BLaER1 (cell line): ENCODE data around the gene CENPP.
A peak's percentile ranks its signal among the peaks of the same experiment; 100 is the strongest.

Experiments
- H3K27ac ChIP-seq: shearing (Covaris generic); formaldehyde crosslinking; 2 replicates; pipeline ENCODE4 v1.8.1; 2022
- H3K27me3 ChIP-seq: shearing (Covaris generic); formaldehyde crosslinking; 2 replicates; pipeline ENCODE4 v1.8.1; 2022
- H3K36me3 ChIP-seq: shearing (Covaris generic); formaldehyde crosslinking; 2 replicates; pipeline ENCODE4 v1.8.1; 2022
- H3K4me1 ChIP-seq: shearing (Covaris generic); formaldehyde crosslinking; 2 replicates; pipeline ENCODE4 v1.8.1; 2022
- H3K4me2 ChIP-seq: shearing (Covaris generic); formaldehyde crosslinking; 2 replicates; pipeline ENCODE4 v1.8.1; 2022
- H3K4me3 ChIP-seq: shearing (Covaris generic); formaldehyde crosslinking; 2 replicates; pipeline ENCODE4 v1.8.1; 2022
- H3K9ac ChIP-seq: shearing (Covaris generic); formaldehyde crosslinking; 2 replicates; pipeline ENCODE4 v1.8.1; 2022
- H3K9me3 ChIP-seq: shearing (Covaris generic); formaldehyde crosslinking; 2 replicates; pipeline ENCODE4 v1.8.1; 2022
- H4K20me1 ChIP-seq: shearing (Covaris generic); formaldehyde crosslinking; 2 replicates; pipeline ENCODE4 v1.8.1; 2022
- Cebpa-rat ChIP-seq: shearing (Covaris generic); IDR thresholded peaks from 2 replicates; pipeline ENCODE4 v1.8.1; 2022

CENPP gene

DNA sequence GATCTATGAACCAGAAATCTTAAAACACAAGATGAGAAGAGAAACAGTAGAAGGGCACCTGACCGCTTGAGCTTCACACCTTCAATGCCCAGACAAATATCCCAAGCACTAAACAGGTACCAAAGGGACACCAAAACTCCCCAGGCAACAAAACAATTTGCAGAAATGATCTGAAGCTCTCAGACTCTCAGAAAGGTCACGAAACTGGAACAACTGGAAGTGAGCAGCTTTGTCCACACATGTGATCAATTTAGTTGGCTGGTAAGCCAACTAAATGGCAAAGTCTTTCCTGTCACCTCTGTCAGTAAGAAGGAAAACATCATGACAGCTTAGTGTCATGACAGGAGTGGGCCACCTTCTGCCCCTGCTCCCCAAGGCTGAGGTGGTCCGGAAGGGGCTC, 340.1 kb downstream of the CENPP start:
- Histone ChIP-seq H3K27ac (peak overlapping the region; percentile 19; the same call in 1 of the 2 replicates), H3K4me1 (peaks cover 64% of the 10 kb centered on the region), H3K4me3 (no peak overlapping the region), H3K4me2 (peak overlapping the region; percentile 3; the same call in 1 of the 2 replicates), H4K20me1 (peaks cover 72% of the 10 kb centered on the region), H3K9ac (no peak overlapping the region), H3K36me3 (peaks cover 48% of the 10 kb centered on the region), H3K27me3 (no peaks in the 10 kb centered on the region), H3K9me3 (no peaks in the 10 kb centered on the region)
- no peak for TF ChIP-seq Cebpa-rat

DNA sequence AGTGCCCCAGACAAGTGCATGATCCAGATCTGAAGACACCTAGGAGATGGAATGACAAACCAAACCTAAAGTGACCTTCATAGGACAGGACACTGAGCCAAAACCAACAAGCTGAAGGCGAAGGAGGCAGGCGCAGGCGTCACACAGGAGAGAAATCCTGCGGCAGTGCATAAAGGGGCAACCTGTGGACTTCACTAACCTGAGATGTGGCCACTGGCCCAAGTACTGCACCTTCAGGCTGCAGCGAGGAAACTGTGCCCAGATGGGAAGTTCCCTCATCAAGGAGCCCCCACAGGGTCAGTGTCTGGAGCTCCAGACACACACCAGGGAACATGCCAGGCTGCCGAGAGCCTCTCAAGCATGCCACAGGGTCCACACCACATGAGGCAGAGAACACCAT, 340.5 kb downstream of the CENPP start:
- Histone ChIP-seq H3K4me2 (peak overlapping the region; percentile 3; the same call in 1 of the 2 replicates), H3K27ac (peak overlapping the region; percentile 19; the same call in 1 of the 2 replicates), H4K20me1 (peaks cover 68% of the 10 kb centered on the region), H3K36me3 (peaks cover 48% of the 10 kb centered on the region), H3K27me3 (no peaks in the 10 kb centered on the region), H3K4me1 (peaks cover 64% of the 10 kb centered on the region), H3K9ac (no peak overlapping the region), H3K4me3 (no peak overlapping the region), H3K9me3 (no peaks in the 10 kb centered on the region)
- TF ChIP-seq Cebpa-rat, result no peak

- no peak overlapping the region for H3K4me2 ChIP-seq
- no peak overlapping the region for H3K27ac ChIP-seq
- TF ChIP-seq Cebpa-rat, result no peak
- no peaks in the 10 kb centered on the region for H3K9me3 ChIP-seq
- H3K4me3 ChIP-seq, result no peak overlapping the region
- H3K36me3 ChIP-seq, result peaks cover 43% of the 10 kb centered on the region
- no peaks in the 10 kb centered on the region for H3K27me3 ChIP-seq
- peaks cover 59% of the 10 kb centered on the region for H3K4me1 ChIP-seq
- H3K9ac ChIP-seq, result 0 out of 2 replicates have a peak overlapping the region, but pooled peaks have one; percentile 24
- peaks cover 60% of the 10 kb centered on the region for H4K20me1 ChIP-seq
These were observed 341.3 kb downstream of the CENPP start for GRCh38 chr9:92666912-92667532.

- H3K9me3 ChIP-seq, result no peaks in the 10 kb centered on the region
- H3K4me1 ChIP-seq, result peaks cover 45% of the 10 kb centered on the region
- peak overlapping the region; percentile 95 for H3K27ac ChIP-seq
- H4K20me1 ChIP-seq, result peaks cover 44% of the 10 kb centered on the region
- peak overlapping the region; percentile 95 for H3K4me2 ChIP-seq
- TF ChIP-seq Cebpa-rat, result no peak
- H3K36me3 ChIP-seq, result peaks cover 32% of the 10 kb centered on the region
- peak overlapping the region; percentile 94 for H3K9ac ChIP-seq
- peak overlapping the region; percentile 95 for H3K4me3 ChIP-seq
- H3K27me3 ChIP-seq, result no peaks in the 10 kb centered on the region
These were observed 343.2 kb downstream of the CENPP start for GRCh38 chr9:92668746-92669526.

DNA sequence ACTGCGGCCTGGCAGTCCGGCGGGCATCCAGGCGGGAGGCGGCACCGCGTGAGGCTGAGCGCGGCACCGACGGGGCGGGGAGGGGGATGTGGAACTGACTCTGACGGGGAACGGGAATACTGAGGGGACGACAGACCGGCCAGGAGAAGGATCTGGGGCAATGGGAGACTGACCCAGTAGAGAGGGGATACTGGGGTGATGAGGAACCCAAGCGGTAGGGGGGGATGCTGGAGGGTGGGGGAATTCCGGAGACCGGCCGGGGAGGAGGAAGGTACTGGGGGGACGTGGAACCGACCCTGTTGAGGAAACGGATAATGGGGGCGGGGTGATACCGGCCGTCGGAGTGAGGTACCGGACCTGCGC, 343.8 kb downstream of the CENPP start:
- Histone ChIP-seq H3K27ac (peak overlapping the region; percentile 95), H3K27me3 (no peaks in the 10 kb centered on the region), H3K9me3 (no peaks in the 10 kb centered on the region), H3K9ac (peak overlapping the region; percentile 94), H3K4me1 (peaks cover 39% of the 10 kb centered on the region), H3K36me3 (peaks cover 26% of the 10 kb centered on the region), H3K4me2 (peak overlapping the region; percentile 95), H4K20me1 (peaks cover 39% of the 10 kb centered on the region), H3K4me3 (peak overlapping the region; percentile 95)
- TF ChIP-seq Cebpa-rat, result no peak
